Stimulated activated CD4-positive, alpha-beta T cell treated with anti-CD3 and anti-CD28 coated beads, Interleukin-1b, Interleukin-23, amount 100 ng/mL, for 4 hours (primary cell): Measurements from ENCODE around the gene AEN.
"Not testable (repeated sequence)": the region's sequence is repeated elsewhere in the genome, so short reads cannot be mapped to it uniquely, and the experiment has no call there.

Experiments
- DNase-seq, 2 donors: peaks; one replicate each; pipeline ENCODE4 v3.0.0-alpha.2; 2020; ENCODE audit warnings: low read depth in 2 of 2

The AEN gene

GRCh38 chr15:88630798-88631463 lies 9.8 kb downstream of the AEN start:
- no peak for DNase-seq

GRCh38 chr15:88631464-88632028 lies 10.4 kb downstream of the AEN start:
- DNase-seq = no peak

- not testable (repeated sequence) for DNase-seq
Observed at GRCh38 chr15:88632797-88633196, 11.7 kb downstream of the AEN start.

- DNase-seq = no peak
Observed at GRCh38 chr15:88634449-88634848, 13.3 kb downstream of the AEN start.

- DNase-seq = no peak
Observed at GRCh38 chr15:88635318-88635717, 14.2 kb downstream of the AEN start.

- peak in 1 of 2 donors; percentile 56 for DNase-seq
Observed at GRCh38 chr15:88636050-88636449, 14.9 kb downstream of the AEN start.

- no peak for DNase-seq
Observed at GRCh38 chr15:88636654-88637053, 15.5 kb downstream of the AEN start.

GRCh38 chr15:88637436-88637835 lies 16.3 kb downstream of the AEN start:
- DNase-seq = no peak

- no peak for DNase-seq
Observed at GRCh38 chr15:88637841-88638625, 16.9 kb downstream of the AEN start.

- peak; percentile 84 to 90 for DNase-seq
Observed at GRCh38 chr15:88638626-88639372, 17.7 kb downstream of the AEN start, which contains the start of gene ISG20. TSS of gene ISG20 (plus strand) at chr15:88639016. CDS start at chr15:88639367, 351 bp downstream.

GRCh38 chr15:88641959-88642452 lies 20.9 kb downstream of the AEN start:
- DNase-seq = no peak

- not testable (repeated sequence) for DNase-seq
Observed at GRCh38 chr15:88642514-88642913, 21.4 kb downstream of the AEN start.

- no peak for DNase-seq
Observed at GRCh38 chr15:88644741-88645140, 23.6 kb downstream of the AEN start.

GRCh38 chr15:88645171-88646087 lies 24.3 kb downstream of the AEN start:
- no peak for DNase-seq

GRCh38 chr15:88646088-88646405 lies 24.9 kb downstream of the AEN start:
- no peak for DNase-seq

- DNase-seq = no peak
Observed at GRCh38 chr15:88646951-88647350, 25.8 kb downstream of the AEN start.

GRCh38 chr15:88647351-88648105 lies 26.4 kb downstream of the AEN start:
- DNase-seq = no peak

GRCh38 chr15:88648357-88649214 lies 27.4 kb downstream of the AEN start:
- DNase-seq = no peak

- peak; percentile 62 to 64 for DNase-seq
Observed at GRCh38 chr15:88649286-88649733, 28.2 kb downstream of the AEN start.
